Hepatic stellate cell (primary cell): ENCODE results near the gene PDE8A.

Source experiments
- DNase-seq: peaks from one replicate; pipeline ENCODE4 v3.0.0; 2011; ENCODE audit warnings: low spot score

PDE8A gene

DNA sequence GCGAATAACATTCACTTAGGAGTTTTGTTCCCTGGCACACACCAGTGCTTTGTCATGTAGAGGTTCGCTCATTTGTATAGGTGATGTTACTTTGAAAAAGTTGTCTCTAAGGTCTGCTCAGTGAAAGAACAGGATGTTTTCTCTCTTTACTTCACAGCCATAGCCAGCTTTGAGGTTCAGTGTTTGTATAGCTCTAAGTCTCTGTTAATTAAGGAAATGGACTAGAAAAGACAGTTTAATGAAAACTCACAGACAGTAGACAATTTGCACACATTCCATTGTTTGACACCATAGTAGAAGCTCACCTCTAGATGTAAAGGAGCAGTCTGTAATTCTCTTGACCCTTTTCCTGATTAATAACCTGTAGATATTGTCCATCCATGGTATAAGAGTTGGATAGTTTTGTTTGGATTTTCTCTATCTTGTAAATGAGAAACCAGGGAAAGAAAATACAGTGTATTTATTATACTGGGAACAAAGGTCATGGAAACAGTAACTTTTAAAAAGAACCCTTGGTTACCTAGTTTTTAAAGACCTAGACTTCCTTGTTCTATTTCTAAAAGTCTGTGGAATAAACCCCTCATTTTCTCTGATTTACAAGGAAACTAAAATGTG lies 50.4 kb downstream of the PDE8A start:
- no peak for DNase-seq

DNA sequence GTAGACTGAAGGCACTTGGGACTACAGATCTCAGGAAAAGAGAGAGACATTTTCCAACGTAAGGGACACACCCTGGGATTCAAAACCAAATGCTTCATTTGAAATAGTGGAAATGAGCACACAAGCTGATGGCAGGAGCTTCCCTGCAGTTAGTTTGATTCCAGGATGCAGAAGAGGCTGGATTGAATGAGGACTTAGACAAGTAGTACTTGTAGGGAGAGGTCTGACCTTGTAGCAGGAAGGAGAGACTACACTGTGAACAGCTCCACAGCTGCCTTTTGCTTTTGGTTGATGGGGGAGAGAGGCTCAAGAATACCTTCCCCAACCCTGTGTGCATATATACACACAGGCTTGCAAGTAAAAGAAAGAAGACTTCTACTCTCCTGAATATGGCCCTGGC lies 51.5 kb downstream of the PDE8A start:
- no peak for DNase-seq

- DNase-seq = no peak
Measured at GRCh38 chr15:85034276-85034675, 52.6 kb downstream of the PDE8A start.

GRCh38 chr15:85035980-85036379 lies 54.3 kb downstream of the PDE8A start:
- no peak for DNase-seq

- DNase-seq = no peak
Measured at GRCh38 chr15:85036716-85037115, 55.1 kb downstream of the PDE8A start.

DNA sequence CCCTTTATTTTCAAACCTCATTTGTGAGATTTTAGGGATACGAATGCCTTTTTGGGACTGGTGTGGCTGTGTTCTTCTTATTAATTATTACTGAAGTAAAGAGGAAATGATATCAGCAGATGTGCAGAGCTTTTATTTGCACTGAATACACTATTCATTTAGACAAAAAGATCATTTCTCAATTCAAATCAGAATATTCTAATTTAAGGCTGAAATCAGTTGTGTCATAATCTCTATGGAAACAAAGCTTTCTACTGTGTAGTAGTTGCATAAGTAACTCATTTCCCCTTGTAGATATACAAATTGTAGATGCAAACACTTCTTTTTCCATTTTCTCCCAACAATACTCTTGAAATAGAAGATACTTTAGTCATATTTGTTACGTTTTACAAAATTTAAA lies 56.0 kb downstream of the PDE8A start:
- DNase-seq = no peak

GRCh38 chr15:85041230-85041629 lies 59.6 kb downstream of the PDE8A start:
- DNase-seq = no peak

DNA sequence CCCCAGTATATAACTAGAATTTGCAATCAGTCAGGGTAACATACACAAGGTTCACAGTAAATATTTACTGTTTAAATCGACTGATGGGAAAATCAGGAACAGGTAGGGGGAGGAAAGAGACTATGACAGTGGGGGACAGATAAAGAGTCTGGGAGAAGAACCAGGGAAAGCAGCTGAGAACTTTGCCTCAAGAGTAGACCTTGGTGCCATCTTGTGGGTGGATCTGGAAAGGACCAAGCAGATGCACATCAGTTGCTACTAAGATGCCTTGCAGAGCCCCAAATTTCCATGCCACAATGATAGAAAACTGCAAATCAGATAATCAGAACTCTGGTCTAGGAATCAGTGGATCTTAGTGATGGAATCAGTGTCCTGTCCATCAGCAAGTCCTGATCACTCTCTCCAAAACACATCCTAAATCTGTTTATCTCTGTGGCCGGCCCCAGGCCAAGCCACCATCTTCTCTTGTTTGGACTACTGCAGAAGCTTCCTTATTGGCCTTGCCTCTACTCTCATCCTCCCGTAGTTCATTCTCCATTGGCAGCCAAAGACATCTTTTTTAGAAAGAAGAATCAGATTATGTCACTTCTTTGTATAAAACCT lies 62.7 kb downstream of the PDE8A start:
- peak; percentile 29 for DNase-seq

DNA sequence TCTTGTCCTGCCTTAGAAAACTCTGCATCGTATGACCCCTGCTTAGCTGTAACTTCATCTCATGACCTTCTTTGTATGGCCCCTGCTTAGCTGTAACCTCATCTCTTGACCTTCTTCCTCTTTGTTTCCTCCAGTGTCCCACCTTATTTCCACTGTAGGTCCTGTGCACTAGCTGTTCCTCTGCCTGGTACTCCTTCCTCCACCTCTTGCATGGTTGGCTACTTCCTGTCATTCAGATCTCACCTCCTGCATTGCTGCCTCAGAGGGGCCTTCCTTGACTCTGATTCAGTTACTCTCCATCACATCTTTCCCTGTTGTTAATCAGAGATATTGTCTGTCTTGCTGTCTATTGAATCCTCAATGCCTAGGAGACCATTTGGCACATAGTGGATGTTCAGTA lies 63.2 kb downstream of the PDE8A start:
- DNase-seq = no peak

DNA sequence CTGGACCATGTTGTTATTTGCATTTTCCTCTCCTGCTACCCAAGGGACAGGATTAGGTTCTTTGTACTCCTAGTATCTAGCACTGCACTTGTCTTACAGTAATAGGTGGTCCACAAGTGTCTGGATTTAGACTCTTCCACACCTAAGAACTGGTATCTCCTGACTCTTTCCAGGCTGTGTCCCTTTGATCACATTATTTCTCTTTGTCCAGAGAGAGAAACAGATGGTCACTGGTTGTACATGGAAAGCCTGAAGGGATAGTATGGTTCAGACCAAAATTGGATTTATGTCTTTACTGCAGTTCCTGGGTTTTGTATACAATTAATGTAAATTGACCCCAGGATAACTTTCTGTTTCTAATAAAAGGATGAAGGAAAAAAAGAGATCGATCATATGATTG lies 64.0 kb downstream of the PDE8A start:
- no peak for DNase-seq

DNA sequence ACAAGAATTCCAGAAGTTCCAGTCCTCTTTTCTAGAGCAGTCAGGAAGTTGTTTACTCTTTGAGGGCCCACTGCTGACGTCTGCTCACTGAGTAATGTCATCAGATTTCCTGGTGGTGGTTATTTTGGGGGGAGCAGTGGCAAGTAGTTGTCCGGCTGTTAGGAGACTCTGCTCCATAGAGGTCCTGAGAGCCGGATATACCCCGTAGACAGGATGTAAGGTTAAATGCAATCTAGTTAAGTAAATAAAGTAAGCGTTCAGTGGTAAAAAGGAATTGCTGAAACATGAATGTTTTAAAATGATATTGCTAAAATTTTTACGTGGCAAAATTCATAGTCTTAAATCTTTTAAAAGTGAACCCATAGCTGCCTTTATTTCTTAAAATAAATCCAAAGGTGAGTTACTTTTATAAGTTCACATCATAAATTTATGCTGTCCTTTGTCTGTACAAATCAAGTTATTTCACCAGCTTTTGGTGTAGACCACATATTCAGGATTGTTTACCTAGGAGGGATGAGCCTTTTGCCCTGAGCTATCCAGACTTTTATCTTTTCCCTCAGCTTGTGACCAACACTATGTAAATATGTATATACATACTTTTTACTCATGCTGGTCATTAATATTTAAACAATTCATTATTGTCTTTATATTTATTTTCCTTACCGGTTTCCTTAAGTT lies 65.8 kb downstream of the PDE8A start:
- DNase-seq = peak; percentile 67

DNA sequence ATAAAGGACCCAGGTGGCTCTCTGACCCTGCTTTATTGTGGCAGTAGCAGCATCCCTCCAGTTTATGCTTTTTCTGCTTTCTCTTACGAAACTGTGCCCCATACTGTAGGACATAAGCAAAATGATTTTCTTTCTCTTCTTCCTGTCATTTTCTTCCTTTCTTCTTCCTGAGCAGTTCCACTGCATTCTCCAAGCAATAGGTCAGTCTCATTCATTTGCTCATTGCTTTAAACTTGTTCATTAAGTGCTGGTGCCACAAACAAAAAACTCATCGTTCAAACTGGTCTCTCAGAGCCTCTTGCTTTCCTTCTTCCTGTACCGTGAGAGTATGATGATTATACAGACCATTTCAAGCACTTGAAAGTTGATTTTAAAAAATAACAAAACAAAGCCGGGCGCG lies 66.8 kb downstream of the PDE8A start:
- DNase-seq = no peak

- no peak for DNase-seq
Measured at GRCh38 chr15:85049805-85050204, 68.1 kb downstream of the PDE8A start.

- DNase-seq = no peak
Measured at GRCh38 chr15:85059734-85060133, 78.1 kb downstream of the PDE8A start.

DNA sequence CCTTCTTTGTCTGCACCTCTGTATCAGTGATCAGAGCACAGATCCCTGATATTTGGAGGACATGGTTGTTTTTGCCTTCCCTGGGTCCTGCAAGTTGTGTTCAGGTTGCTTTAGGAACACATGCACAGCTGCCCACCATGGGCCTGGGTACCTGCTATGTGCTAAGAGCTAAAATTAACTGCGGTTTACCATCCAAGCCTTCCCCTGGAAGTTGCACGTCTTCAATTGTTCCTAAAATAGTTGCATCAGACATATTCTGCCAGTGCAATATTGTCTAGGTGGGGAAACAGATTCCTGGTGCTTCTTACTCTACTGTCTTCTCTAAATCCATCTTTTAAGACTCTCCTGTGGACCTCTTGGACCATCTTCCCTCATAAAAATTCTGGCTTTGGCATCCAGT lies 80.9 kb downstream of the PDE8A start:
- DNase-seq = no peak

DNA sequence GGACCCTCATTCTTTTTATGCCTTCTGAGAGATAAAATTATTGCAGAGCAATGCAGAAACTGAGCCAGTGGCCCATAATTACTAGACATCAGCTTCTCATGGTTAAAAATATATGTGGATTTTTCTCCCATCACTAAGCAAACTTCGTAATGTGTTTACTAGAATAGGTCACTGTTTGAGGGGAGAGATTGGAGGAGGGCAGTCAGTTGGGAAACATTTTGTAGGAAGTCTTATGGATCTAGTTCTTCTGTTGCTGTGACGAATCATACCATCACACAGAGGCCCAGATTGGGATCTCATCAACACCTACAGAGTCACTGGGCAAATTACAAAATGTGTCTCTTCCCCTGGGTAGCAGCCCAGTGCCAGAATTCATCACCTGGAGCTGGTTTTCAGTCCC lies 81.4 kb downstream of the PDE8A start:
- DNase-seq = no peak

DNA sequence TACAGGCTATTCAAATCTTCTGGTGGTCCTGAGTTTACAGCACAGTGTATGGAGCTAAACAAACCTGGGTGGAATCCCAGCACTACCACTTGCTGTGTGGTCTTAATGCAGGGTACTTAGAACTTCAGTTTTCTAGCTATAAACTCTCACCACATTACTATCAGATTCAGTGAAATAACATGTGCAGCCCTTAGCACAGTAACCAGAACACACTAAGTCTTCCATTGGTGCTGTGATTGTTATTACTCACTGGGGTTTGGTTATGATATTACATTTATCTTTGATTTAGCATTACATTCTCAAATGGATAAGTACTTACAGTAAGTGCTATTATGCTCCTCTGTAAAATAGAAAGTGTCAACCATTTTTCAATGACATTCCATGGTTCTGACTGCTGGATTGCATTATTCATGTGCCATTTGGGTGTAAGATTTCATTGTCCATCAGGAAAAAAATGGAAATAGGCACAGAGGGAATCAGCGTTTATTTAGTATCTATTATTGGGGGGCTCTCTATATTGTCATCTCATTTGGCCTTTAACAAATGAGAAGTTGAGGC lies 81.9 kb downstream of the PDE8A start:
- no peak for DNase-seq

DNA sequence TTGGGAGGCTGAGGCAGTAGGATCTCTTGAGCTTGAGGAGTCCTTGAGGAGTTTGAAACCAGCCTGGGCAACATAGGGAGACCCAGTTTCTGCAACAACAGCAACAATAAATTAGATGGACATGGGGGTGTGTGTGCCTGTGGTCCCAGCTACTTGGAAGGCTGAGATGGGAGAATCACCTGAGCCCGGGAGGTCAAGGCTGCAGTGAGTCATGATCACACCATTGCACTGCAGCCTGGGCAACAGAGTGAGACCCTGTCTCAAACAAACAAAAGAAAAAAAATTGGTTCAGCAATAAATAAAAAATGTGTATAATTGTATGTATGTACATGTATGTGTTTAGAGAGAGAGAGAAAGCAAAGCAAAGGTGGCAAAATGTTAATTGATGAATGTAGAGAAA lies 83.1 kb downstream of the PDE8A start:
- no peak for DNase-seq

DNA sequence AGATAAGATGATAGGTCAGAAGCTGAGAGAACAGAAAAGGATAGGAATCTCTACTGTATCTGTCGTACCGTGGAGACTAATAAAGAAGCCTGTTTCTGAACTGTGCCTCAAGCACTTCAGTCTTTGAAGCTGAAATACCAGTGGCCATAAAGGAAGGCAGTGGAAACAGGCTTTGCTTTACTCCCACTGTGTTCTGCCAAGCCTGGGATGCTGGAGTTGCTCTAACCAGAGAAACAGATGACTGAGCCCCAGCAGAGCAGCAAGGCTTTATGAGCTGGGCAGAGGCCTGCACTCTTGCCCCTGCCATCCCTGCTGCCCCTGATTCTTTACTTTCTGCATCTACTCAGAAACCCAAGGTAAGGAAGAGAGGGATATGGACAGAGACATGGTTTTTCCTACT lies 89.4 kb downstream of the PDE8A start:
- no peak for DNase-seq

DNA sequence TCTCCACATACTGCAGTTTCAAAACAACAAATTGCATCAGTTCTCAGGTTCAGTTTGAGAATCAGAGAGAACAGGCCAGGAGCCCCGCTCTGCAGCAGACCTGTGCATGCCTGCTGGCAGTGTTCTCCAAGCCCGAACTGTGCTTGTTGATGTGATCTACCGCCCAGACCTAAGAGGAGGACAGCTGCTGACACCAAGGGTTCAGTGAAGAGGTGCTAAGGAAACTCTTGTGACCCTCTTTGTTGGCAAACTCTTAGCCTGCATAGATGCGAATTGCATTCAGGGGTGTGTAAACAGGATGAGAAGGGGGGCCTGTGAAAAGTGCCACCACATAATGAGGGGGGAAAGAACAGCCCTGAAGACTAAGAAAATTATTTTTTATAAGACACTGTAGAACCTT lies 89.8 kb downstream of the PDE8A start:
- no peak for DNase-seq

- DNase-seq = no peak
Measured at GRCh38 chr15:85072917-85073316, 91.3 kb downstream of the PDE8A start.

DNA sequence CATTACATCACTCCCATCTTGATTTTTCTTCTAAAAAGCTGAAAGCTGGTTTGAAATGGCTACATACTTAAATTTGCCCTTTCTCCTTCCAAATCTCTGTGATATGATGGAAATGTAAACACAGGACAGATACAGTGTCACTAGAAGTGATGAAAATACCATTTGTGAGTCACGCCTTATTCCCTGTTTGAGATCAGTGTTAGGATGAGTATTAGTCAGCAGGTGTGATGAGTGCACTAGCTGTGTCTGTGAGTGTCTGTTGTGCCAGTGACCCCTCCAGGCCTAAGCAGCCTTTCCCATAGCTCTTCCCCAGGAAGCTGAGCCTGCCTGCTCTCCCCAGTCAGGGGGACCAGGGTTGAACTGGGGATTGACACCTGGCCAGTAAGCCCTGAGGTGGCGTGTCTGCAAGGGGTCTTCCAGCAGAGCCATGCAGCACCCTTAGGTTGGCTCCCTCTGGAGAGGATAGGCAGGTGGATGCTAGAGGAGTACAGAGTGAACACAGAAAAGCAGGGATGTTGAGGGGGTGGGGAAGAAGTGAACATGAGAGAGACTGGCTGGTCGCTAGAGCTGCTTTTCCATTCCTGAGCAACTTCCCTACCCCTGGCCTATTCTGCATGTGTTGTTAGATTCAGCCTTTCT lies 92.0 kb downstream of the PDE8A start:
- DNase-seq = no peak

GRCh38 chr15:85086855-85087254 lies 105.2 kb downstream of the PDE8A start:
- no peak for DNase-seq
